Measurements from ENCODE around the gene RNF181. TPM values are rescaled to one million over a fixed set of nuclear protein-coding genes. Genes with fewer than 3 reads are reported as not detected.

The RNF181 gene
- total and polyA plus RNA-seq, 2 of the 13 experiments (the other 11 are each of a cell fraction or from before 2014, with no cell fraction given), result 224 to 578 TPM

GRCh38 chr2:85602476-85603234, 7.1 kb downstream of the RNF181 start, which contains the start of gene TMEM150A (continued):
- TF ChIP-seq WIZ (CRISPR knock-in tag; IDR thresholded peaks at IDR 0.05) (peak; percentile 61; the same call in 1 of the 2 replicates), PTBP1 (IDR thresholded peaks at IDR 0.05; ENCODE audit: low read depth, low read length, poor library complexity, severe bottlenecking) (no peak), THYN1 (CRISPR knock-in tag; IDR thresholded peaks at IDR 0.05; ENCODE audit: borderline replicate concordance, low read depth) (no peak), SNRNP70 (IDR thresholded peaks at IDR 0.05; ENCODE audit: low read depth, low read length) (no peak), ZNF782 (CRISPR knock-in tag; IDR thresholded peaks at IDR 0.05; ENCODE audit: borderline replicate concordance) (no peak), MAFK (conservative IDR thresholded peaks at IDR 0.05 in 1 of 2, IDR thresholded peaks at IDR 0.05 in 1 of 2; ENCODE audit: low read length in 2 of 2) (no peak), ZFYVE20 (CRISPR knock-in tag; IDR thresholded peaks at IDR 0.05; ENCODE audit: borderline replicate concordance, low read depth) (no peak), ZNF75D (CRISPR knock-in tag; IDR thresholded peaks at IDR 0.05; ENCODE audit: borderline replicate concordance) (no peak), RERE (CRISPR knock-in tag; IDR thresholded peaks at IDR 0.05; ENCODE audit: low read depth) (0 out of 2 replicates have a peak, but pooled peaks have one; percentile 14), SIN3B (IDR thresholded peaks at IDR 0.05; ENCODE audit: low read length) (no peak), KLF6 (CRISPR knock-in tag; IDR thresholded peaks at IDR 0.05) (peak; percentile 14; the same call in 1 of the 2 replicates), STAT5B (CRISPR knock-in tag; IDR thresholded peaks at IDR 0.05) (no peak), CHD2 (IDR thresholded peaks at IDR 0.05; ENCODE audit: low read depth, low read length) (peak; percentile 4; the same call in 1 of the 2 replicates), SRY (CRISPR knock-in tag; IDR thresholded peaks at IDR 0.05) (no peak), NKX3-1 (CRISPR knock-in tag; IDR thresholded peaks at IDR 0.05) (peak; percentile 32; the same call in 1 of the 2 replicates)
- TF ChIP-seq, protein P1, sequence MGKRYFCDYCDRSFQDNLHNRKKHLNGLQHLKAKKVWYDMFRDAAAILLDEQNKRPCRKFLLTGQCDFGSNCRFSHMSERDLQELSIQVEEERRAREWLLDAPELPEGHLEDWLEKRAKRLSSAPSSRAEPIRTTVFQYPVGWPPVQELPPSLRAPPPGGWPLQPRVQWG (CRISPR knock-in tag; IDR thresholded peaks at IDR 0.05; ENCODE audit: borderline replicate concordance, low read depth), result no peak
- TF ChIP-seq, protein P2, sequence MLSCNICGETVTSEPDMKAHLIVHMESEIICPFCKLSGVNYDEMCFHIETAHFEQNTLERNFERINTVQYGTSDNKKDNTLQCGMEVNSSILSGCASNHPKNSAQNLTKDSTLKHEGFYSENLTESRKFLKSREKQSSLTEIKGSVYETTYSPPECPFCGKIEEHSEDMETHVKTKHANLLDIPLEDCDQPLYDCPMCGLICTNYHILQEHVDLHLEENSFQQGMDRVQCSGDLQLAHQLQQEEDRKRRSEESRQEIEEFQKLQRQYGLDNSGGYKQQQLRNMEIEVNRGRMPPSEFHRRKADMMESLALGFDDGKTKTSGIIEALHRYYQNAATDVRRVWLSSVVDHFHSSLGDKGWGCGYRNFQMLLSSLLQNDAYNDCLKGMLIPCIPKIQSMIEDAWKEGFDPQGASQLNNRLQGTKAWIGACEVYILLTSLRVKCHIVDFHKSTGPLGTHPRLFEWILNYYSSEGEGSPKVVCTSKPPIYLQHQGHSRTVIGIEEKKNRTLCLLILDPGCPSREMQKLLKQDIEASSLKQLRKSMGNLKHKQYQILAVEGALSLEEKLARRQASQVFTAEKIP (CRISPR knock-in tag; IDR thresholded peaks at IDR 0.05; ENCODE audit: borderline replicate concordance), result no peak
